T-cell (primary cell): Measurements from ENCODE around the gene CAP1. TPM values are rescaled to one million over a fixed set of nuclear protein-coding genes. Genes with fewer than 3 reads are reported as not detected.

Experiments used
- ATAC-seq, 4 experiments: fragments of 200-7000 bp in 3 of 4; fragments of 150-1000 bp in 1 of 4; cut with Tn5 transposase; replicated peaks in 1 of 4; 1 replicate in 3 of 4; 2 replicates in 1 of 4; pipeline ENCODE4 v1.10.0; 2021; ENCODE audit warnings: moderate library complexity in 3 of 4, mild to moderate bottlenecking in 2 of 4, moderate number of reproducible peaks in 1 of 4
- CTCF ChIA-PET, 2 donors: fragments of 300-600 bp; sonication (Branson Sonifier 250); formaldehyde crosslinking; loops; one replicate each; lab custom pipeline; 2022; ENCODE audit warnings: antibody characterized with exemption in 2 of 2; lab: Charles Lee
- POLR2A ChIA-PET, 2 donors: fragments of 300-600 bp; sonication (Branson Sonifier 250); formaldehyde crosslinking; loops; one replicate each; lab custom pipeline; 2022; ENCODE audit warnings: antibody characterized with exemption in 2 of 2; lab: Charles Lee
- DNase-seq, 35 experiments: peaks; one replicate each; pipeline versions ENCODE4 v3.0.0 to v3.0.0-alpha.2; 2013 to 2023
- H3K27ac ChIP-seq: one replicate; pipeline ENCODE4 v1.5.1; 2013; ENCODE audit warnings: low read length
- H3K27me3 ChIP-seq, 2 experiments: replicated peaks in 1 of 2; 1 replicate in 1 of 2; 2 replicates in 1 of 2; pipeline versions ENCODE4 v1.6.1 to v1.7.0; 2013; ENCODE audit warnings: low read length in 1 of 2, mixed read lengths in 1 of 2; ENCODE audit not compliant: control insufficient read depth in 2 of 2, insufficient read depth in 2 of 2; ENCODE audit errors: extremely low read depth in 1 of 2
- H3K36me3 ChIP-seq, 2 donors: 1 replicate in 1 of 2; 2 replicates in 1 of 2; pipeline versions ENCODE4 v1.6.1 to v1.7.0; 2013; ENCODE audit warnings: low read length in 1 of 2; ENCODE audit not compliant: control insufficient read depth in 2 of 2, insufficient read depth in 1 of 2; ENCODE audit errors: extremely low read depth in 1 of 2
- H3K4me1 ChIP-seq, 2 experiments: 1 replicate in 1 of 2; 2 replicates in 1 of 2; pipeline versions ENCODE4 v1.6.1 to v1.7.0; 2013; ENCODE audit warnings: low read length in 2 of 2, mixed read lengths in 1 of 2; ENCODE audit not compliant: insufficient read depth in 2 of 2, control insufficient read depth in 1 of 2; ENCODE audit errors: extremely low read depth in 1 of 2
- H3K4me3 ChIP-seq, 2 donors: 1 replicate in 1 of 2; 2 replicates in 1 of 2; pipeline versions ENCODE4 v1.5.1 to v1.7.0; 2013; ENCODE audit warnings: mild to moderate bottlenecking in 2 of 2, low read length in 1 of 2, moderate library complexity in 1 of 2; ENCODE audit not compliant: control insufficient read depth in 1 of 2; ENCODE audit errors: extremely low read depth in 1 of 2
- H3K9me3 ChIP-seq: 2 replicates; pipeline ENCODE4 v1.7.0; 2013
- H3K27ac Mint-ChIP-seq, 2 donors: one replicate each; pipeline ENCODE4 v1.8.0; 2020 to 2021; ENCODE audit warnings: mild to moderate bottlenecking in 2 of 2, mixed read lengths in 2 of 2
- H3K27me3 Mint-ChIP-seq, 2 donors: one replicate each; pipeline ENCODE4 v1.8.0; 2021 to 2022; ENCODE audit warnings: mixed read lengths in 2 of 2
- H3K36me3 Mint-ChIP-seq: one replicate; pipeline ENCODE4 v1.8.0; 2021; ENCODE audit warnings: mixed read lengths
- H3K4me1 Mint-ChIP-seq, 3 donors: one replicate each; pipeline ENCODE4 v1.8.0; 2020 to 2022; ENCODE audit warnings: mixed read lengths in 3 of 3, mild to moderate bottlenecking in 1 of 3
- H3K4me3 Mint-ChIP-seq, 3 donors: one replicate each; pipeline ENCODE4 v1.8.0; 2020 to 2022; ENCODE audit warnings: mild to moderate bottlenecking in 3 of 3, mixed read lengths in 3 of 3, moderate library complexity in 3 of 3
- H3K9me3 Mint-ChIP-seq, 3 donors: one replicate each; pipeline ENCODE4 v1.8.0; 2020 to 2022; ENCODE audit warnings: mixed read lengths in 3 of 3
- WGBS: methylation state at CpG from one replicate; pipeline ENCODE4 v1.1.5; 2013; ENCODE audit warnings: missing lambda C conversion rate; ENCODE audit not compliant: insufficient coverage; 5-methylcytosine and 5-hydroxymethylcytosine counted together
- total RNA-seq, 35 experiments: library from RNA in 6 of 35; stranded (reverse) in 6 of 35; fragments of 120-200 nt in 1 of 35; gene quantifications; one replicate each; pipeline versions ENCODE4 v1.2.1 to v1.2.4 and lab custom pipeline; 2013 to 2026

The CAP1 gene
- total RNA-seq, 5 donors from 2014 or later (not counting 1 experiment from before 2014, with no cell fraction given): 293 to 345 (median 298) TPM

DNA sequence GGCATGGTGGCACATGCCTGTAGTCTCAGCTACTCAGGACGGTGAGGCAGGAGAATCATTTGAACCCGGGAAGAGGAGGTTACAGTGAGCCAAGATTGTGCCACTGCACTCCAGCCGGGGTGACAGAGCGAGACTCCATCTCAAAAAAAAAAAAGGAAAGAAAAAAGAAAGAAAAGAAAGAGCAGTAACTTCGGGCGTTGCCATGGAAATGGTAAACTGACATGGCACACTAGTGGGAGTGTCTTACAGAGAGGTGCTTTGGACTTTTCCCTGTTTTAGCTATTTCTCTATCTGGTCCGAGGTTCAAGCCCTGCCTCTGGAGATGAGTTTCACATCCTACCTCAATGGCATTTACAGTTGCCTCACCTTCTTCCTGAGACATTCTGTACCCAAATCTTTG, 79.6 kb downstream of the CAP1 start:
- ATAC-seq (no peak), DNase-seq (no peak)
- no peaks in the 10 kb centered on the region for H3K36me3 Mint-ChIP-seq
- Histone ChIP-seq H3K36me3 (no peaks in the 10 kb centered on the region), H3K4me3 (no peak overlapping the region), H3K27me3 (peaks cover 0 to 5% of the 10 kb centered on the region in 2 experiments), H3K4me1 (no peaks in the 10 kb centered on the region), H3K9me3 (no peaks in the 10 kb centered on the region), H3K27ac (no peak overlapping the region)
- ChIA-PET POLR2A (no interaction called here), CTCF (no interaction called here)
- no peaks in the 10 kb centered on the region for H3K9me3 Mint-ChIP-seq
- H3K4me1 Mint-ChIP-seq: no peaks in the 10 kb centered on the region
- 86% methylated on average over 6 of the region's 7 CpGs for WGBS
- H3K27me3 Mint-ChIP-seq: peaks cover 4 to 15% of the 10 kb centered on the region in 2 donors
- no peak overlapping the region for H3K27ac Mint-ChIP-seq
- H3K4me3 Mint-ChIP-seq: no peak overlapping the region

Other genes starting within 250 kb of the CAP1 start
- 10 to 100 TPM; 12.2 to 17.4 (median 16.0) TPM for gene TRIT1, start 157.2 kb upstream of the CAP1 start, total RNA-seq
- under 1 TPM; 0.13 to 0.38 (median 0.22) TPM for gene MYCL, start 138.8 kb upstream of the CAP1 start, total RNA-seq
- gene MFSD2A, start 85.6 kb upstream of the CAP1 start, total RNA-seq: 1 to 10 TPM in 4 of 5 donors, under 1 TPM in 1; 0.39 to 3.5 (median 1.4) TPM
- 10 to 100 TPM; 44.4 to 72.6 (median 53.1) TPM for gene PPT1, start 56.5 kb downstream of the CAP1 start, total RNA-seq
- gene RLF, start 120.7 kb downstream of the CAP1 start, total RNA-seq: 10 to 100 TPM; 17.5 to 25.1 (median 18.4) TPM
- gene TMCO2, start 207.2 kb downstream of the CAP1 start, total RNA-seq: not detected
- gene ZMPSTE24, start 217.5 kb downstream of the CAP1 start, total RNA-seq: 10 to 100 TPM; 12.4 to 16.9 (median 15.2) TPM